ENCODE results near the gene C9orf43.
"Not testable (repeated sequence)": the region's sequence is repeated elsewhere in the genome, so short reads cannot be mapped to it uniquely, and the experiment has no call there.

C9orf43 gene

GRCh38 chr9:113409481-113409880, 1.1 kb upstream of the C9orf43 start:
- peak overlapping the region; percentile 92 for H3K4me3 ChIP-seq (ENCODE audit: low read depth, low read length)

GRCh38 chr9:113409883-113410206, 702 bp upstream of the C9orf43 start:
- H3K4me3 ChIP-seq (ENCODE audit: low read depth, low read length), result peak overlapping the region; percentile 92

- H3K4me3 ChIP-seq (ENCODE audit: low read depth, low read length), result no peak overlapping the region
Observed at GRCh38 chr9:113416149-113416721, 5.7 kb downstream of the C9orf43 start.

GRCh38 chr9:113417370-113417769, 6.8 kb downstream of the C9orf43 start:
- no peak overlapping the region for H3K4me3 ChIP-seq (ENCODE audit: low read depth, low read length)

- no peak overlapping the region for H3K4me3 ChIP-seq (ENCODE audit: low read depth, low read length)
Observed at GRCh38 chr9:113421726-113422125, 11.2 kb downstream of the C9orf43 start.

- H3K4me3 ChIP-seq (ENCODE audit: low read depth, low read length), result no peak overlapping the region
Observed at GRCh38 chr9:113425072-113425471, 14.5 kb downstream of the C9orf43 start.

GRCh38 chr9:113426701-113427100, 16.2 kb downstream of the C9orf43 start:
- no peak overlapping the region for H3K4me3 ChIP-seq (ENCODE audit: low read depth, low read length)

- no peak overlapping the region for H3K4me3 ChIP-seq (ENCODE audit: low read depth, low read length)
Observed at GRCh38 chr9:113427629-113428028, 17.1 kb downstream of the C9orf43 start.

- H3K4me3 ChIP-seq (ENCODE audit: low read depth, low read length), result no peak overlapping the region
Observed at GRCh38 chr9:113428062-113428615, 17.6 kb downstream of the C9orf43 start.

GRCh38 chr9:113431191-113431590, 20.6 kb downstream of the C9orf43 start:
- no peak overlapping the region for H3K4me3 ChIP-seq (ENCODE audit: low read depth, low read length)

GRCh38 chr9:113436728-113437515, 26.4 kb downstream of the C9orf43 start:
- H3K4me3 ChIP-seq (ENCODE audit: low read depth, low read length), result no peak overlapping the region

GRCh38 chr9:113437716-113438115, 27.2 kb downstream of the C9orf43 start:
- H3K4me3 ChIP-seq (ENCODE audit: low read depth, low read length), result not testable (repeated sequence)

- H3K4me3 ChIP-seq (ENCODE audit: low read depth, low read length), result no peak overlapping the region
Observed at GRCh38 chr9:113444736-113445135, 34.2 kb downstream of the C9orf43 start.

- H3K4me3 ChIP-seq (ENCODE audit: low read depth, low read length), result no peak overlapping the region
Observed at GRCh38 chr9:113446323-113446740, 35.8 kb downstream of the C9orf43 start.

- no peak overlapping the region for H3K4me3 ChIP-seq (ENCODE audit: low read depth, low read length)
Observed at GRCh38 chr9:113449376-113449775, 38.8 kb downstream of the C9orf43 start.

- H3K4me3 ChIP-seq (ENCODE audit: low read depth, low read length), result no peak overlapping the region
Observed at GRCh38 chr9:113452113-113452605, 41.6 kb downstream of the C9orf43 start.

- H3K4me3 ChIP-seq (ENCODE audit: low read depth, low read length), result no peak overlapping the region
Observed at GRCh38 chr9:113454914-113455761, 44.6 kb downstream of the C9orf43 start.

- H3K4me3 ChIP-seq (ENCODE audit: low read depth, low read length), result no peak overlapping the region
Observed at GRCh38 chr9:113456235-113456634, 45.7 kb downstream of the C9orf43 start.

GRCh38 chr9:113461285-113461684, 50.7 kb downstream of the C9orf43 start:
- H3K4me3 ChIP-seq (ENCODE audit: low read depth, low read length), result no peak overlapping the region

GRCh38 chr9:113461943-113462342, 51.4 kb downstream of the C9orf43 start:
- H3K4me3 ChIP-seq (ENCODE audit: low read depth, low read length), result no peak overlapping the region

GRCh38 chr9:113462781-113463286, 52.3 kb downstream of the C9orf43 start:
- H3K4me3 ChIP-seq (ENCODE audit: low read depth, low read length), result no peak overlapping the region

All from iPS-11a (cell line).